IMR-90 (cell line): ENCODE data around the gene OPRM1. TPM values are rescaled to one million over a fixed set of nuclear protein-coding genes. Genes with fewer than 3 reads are reported as not detected.

Experiments
- ATAC-seq: fragments of 200-7000 bp; cut with Tn5 transposase; 2 replicates; pipeline ENCODE4 v1.9.1; 2020; ENCODE audit warnings: low read depth, mild to moderate bottlenecking, moderate library complexity
- BruUV-seq: library from RNA; stranded (reverse); fragments of 400-500 nt; replicated peaks from 2 replicates; lab custom pipeline; 2021; lab: Mats Ljungman, UMichigan
- CTCF ChIA-PET: fragments of 300-600 bp; formaldehyde crosslinking; extraction: SDS; loops from one replicate; lab custom pipeline; 2021; ENCODE audit warnings: antibody characterized with exemption; lab: Yijun Ruan, JAX
- POLR2A ChIA-PET: fragments of 300-600 bp; sonication (Branson Sonifier 250); formaldehyde crosslinking; loops from one replicate; lab custom pipeline; 2022; ENCODE audit warnings: antibody characterized with exemption; ENCODE audit not compliant: unreplicated experiment; lab: Charles Lee
- DNase-seq: peaks from one replicate; pipeline ENCODE4 v3.0.0; 2013
- H2AFZ ChIP-seq: replicated peaks from 2 replicates; pipeline ENCODE3; 2013; ENCODE audit warnings: low read length, mild to moderate bottlenecking; ENCODE audit not compliant: poor library complexity
- H2AK5ac ChIP-seq: 2 replicates; pipeline ENCODE4 v1.6.1; 2013; ENCODE audit warnings: low read depth, low read length, inconsistent platforms
- H2AK9ac ChIP-seq: replicated peaks from 2 replicates; pipeline ENCODE3; 2013; ENCODE audit warnings: mild to moderate bottlenecking, low read depth, low read length, moderate library complexity; ENCODE audit not compliant: poor library complexity
- H2BK120ac ChIP-seq: 2 replicates; pipeline ENCODE4 v1.6.1; 2013; ENCODE audit warnings: low read depth, low read length, inconsistent platforms
- H2BK15ac ChIP-seq: 3 replicates; pipeline ENCODE4 v1.6.1; 2013; ENCODE audit warnings: low read depth, low read length, inconsistent platforms
- H2BK20ac ChIP-seq: 2 replicates; pipeline ENCODE4 v1.6.1; 2013; ENCODE audit warnings: low read depth, mild to moderate bottlenecking, inconsistent platforms, low read length, moderate library complexity
- H2BK5ac ChIP-seq: 2 replicates; pipeline ENCODE4 v1.6.1; 2013; ENCODE audit warnings: mild to moderate bottlenecking, low read depth, low read length, inconsistent platforms; ENCODE audit not compliant: poor library complexity, severe bottlenecking
- H3K14ac ChIP-seq: replicated peaks from 2 replicates; pipeline ENCODE4 v1.6.1; 2013; ENCODE audit warnings: low read depth, low read length, inconsistent platforms
- H3K18ac ChIP-seq: 2 replicates; pipeline ENCODE4 v1.6.1; 2013; ENCODE audit warnings: low read depth, low read length, control low read depth
- H3K23ac ChIP-seq: 2 replicates; pipeline ENCODE4 v1.6.1; 2013; ENCODE audit warnings: low read depth, low read length, inconsistent platforms
- H3K27ac ChIP-seq: 2 replicates; pipeline ENCODE4 v1.5.1; 2013; ENCODE audit warnings: mild to moderate bottlenecking, control low read depth, low read length; ENCODE audit not compliant: insufficient read depth
- H3K27me3 ChIP-seq: 2 replicates; pipeline ENCODE4 v1.6.1; 2013; ENCODE audit warnings: low read length; ENCODE audit not compliant: control insufficient read depth, insufficient read depth
- H3K36me3 ChIP-seq: 2 replicates; pipeline ENCODE4 v1.6.1; 2013; ENCODE audit warnings: low read length, mixed read lengths; ENCODE audit not compliant: control insufficient read depth, insufficient read depth
- H3K4ac ChIP-seq: 2 replicates; pipeline ENCODE4 v1.6.1; 2013; ENCODE audit warnings: low read depth, low read length, inconsistent platforms
- H3K4me1 ChIP-seq: 2 replicates; pipeline ENCODE4 v1.6.1; 2013; ENCODE audit warnings: low read length, mixed read lengths; ENCODE audit not compliant: control insufficient read depth, insufficient read depth
- H3K4me2 ChIP-seq: 2 replicates; pipeline ENCODE4 v1.6.1; 2013; ENCODE audit warnings: low read depth, mild to moderate bottlenecking, control low read depth, low read length, moderate library complexity
- H3K4me3 ChIP-seq: 2 replicates; pipeline ENCODE4 v1.5.1; 2013; ENCODE audit warnings: low read depth, mild to moderate bottlenecking, control low read depth, low read length, moderate library complexity; ENCODE audit not compliant: insufficient read depth
- H3K56ac ChIP-seq: 2 replicates; pipeline ENCODE4 v1.6.1; 2013; ENCODE audit warnings: low read length, inconsistent platforms; ENCODE audit not compliant: insufficient read depth; ENCODE audit errors: extremely low read depth
- H3K79me1 ChIP-seq, 2 experiments: 2 replicates each; pipeline ENCODE4 v1.6.1; 2013; ENCODE audit warnings: low read length in 2 of 2, inconsistent platforms in 1 of 2, low read depth in 1 of 2
- H3K9ac ChIP-seq: 2 replicates; pipeline ENCODE4 v1.6.1; 2013; ENCODE audit warnings: low read depth, low read length, control low read depth
- H3K9me1 ChIP-seq: 2 replicates; pipeline ENCODE4 v1.6.1; 2013; ENCODE audit warnings: low read length, inconsistent platforms; ENCODE audit not compliant: insufficient read depth
- H3K9me3 ChIP-seq: 2 replicates; pipeline ENCODE4 v1.6.1; 2013; ENCODE audit warnings: low read length; ENCODE audit not compliant: control insufficient read depth, insufficient read depth
- H4K20me1 ChIP-seq: 2 replicates; pipeline ENCODE4 v1.6.1; 2013; ENCODE audit warnings: low read length, inconsistent platforms; ENCODE audit not compliant: insufficient read depth
- H4K5ac ChIP-seq: 2 replicates; pipeline ENCODE4 v1.6.1; 2013; ENCODE audit warnings: mild to moderate bottlenecking, low read depth, low read length, control low read depth
- H4K8ac ChIP-seq, 2 experiments: 2 replicates each; pipeline ENCODE4 v1.6.1; 2013; ENCODE audit warnings: low read depth in 2 of 2, low read length in 2 of 2, control low read depth in 1 of 2, inconsistent platforms in 1 of 2
- H4K91ac ChIP-seq: 2 replicates; pipeline ENCODE4 v1.6.1; 2013; ENCODE audit warnings: low read depth, low read length, inconsistent platforms; ENCODE audit not compliant: insufficient read depth
- CEBPB ChIP-seq: IDR thresholded peaks from 2 replicates; pipeline ENCODE4 v1.6.1; 2012; ENCODE audit warnings: low read depth, low read length, improper control_type of control experiment
- CHD1 ChIP-seq: IDR thresholded peaks from 2 replicates; pipeline ENCODE4 v1.6.1; 2012; ENCODE audit warnings: low read depth, low read length, improper control_type of control experiment
- CTCF ChIP-seq: conservative IDR thresholded peaks from 2 replicates; pipeline ENCODE4 v1.5.1; 2012; ENCODE audit warnings: mild to moderate bottlenecking, low read depth, low read length, improper control_type of control experiment
- FOS ChIP-seq: fragments of 150-350 bp; IDR thresholded peaks from 2 replicates; pipeline ENCODE4 v1.6.1; 2016; ENCODE audit warnings: low read depth, low read length
- MAZ ChIP-seq: IDR thresholded peaks from 2 replicates; pipeline ENCODE4 v1.6.1; 2012; ENCODE audit warnings: low read depth, mild to moderate bottlenecking, low read length, improper control_type of control experiment, moderate library complexity, borderline replicate concordance
- NFE2L2 ChIP-seq: fragments of 150-350 bp; IDR thresholded peaks from 2 replicates; pipeline ENCODE4 v1.6.1; 2016; ENCODE audit warnings: low read depth, mild to moderate bottlenecking, low read length
- RCOR1 ChIP-seq: IDR thresholded peaks from 2 replicates; pipeline ENCODE4 v1.6.1; 2012; ENCODE audit warnings: mild to moderate bottlenecking, low read length, improper control_type of control experiment; ENCODE audit not compliant: insufficient replicate concordance
- RFX5 ChIP-seq: IDR thresholded peaks from 2 replicates; pipeline ENCODE4 v1.8.0; 2012; ENCODE audit warnings: low read depth, mild to moderate bottlenecking, low read length, moderate library complexity
- SMC3 ChIP-seq: fragments of 150-350 bp; IDR thresholded peaks from 2 replicates; pipeline ENCODE4 v1.6.1; 2016; ENCODE audit warnings: low read depth, mild to moderate bottlenecking, antibody characterized with exemption, low read length, moderate library complexity
- WGBS, 2 experiments: methylation state at CpG; one replicate each; pipeline versions ENCODE4 v1.1.5 to v1.1.7; 2013; ENCODE audit warnings: missing lambda C conversion rate in 2 of 2; ENCODE audit not compliant: insufficient read length in 1 of 2; ENCODE audit errors: extremely low coverage in 2 of 2; 5-methylcytosine and 5-hydroxymethylcytosine counted together
- dilution Hi-C: fragments of 300-500 bp; cut with HindIII; formaldehyde crosslinking; loops from one replicate; pipeline ENCODE4 v1.14.3; 2018; ENCODE audit warnings: low sequenced_read_pairs; ENCODE audit not compliant: unreplicated experiment
- in situ Hi-C: fragments of 300-500 bp; cut with MboI; formaldehyde crosslinking; loops from 3 replicates; pipeline ENCODE4 v1.14.3; 2019; ENCODE audit warnings: low sequenced_read_pairs, inconsistent platforms, mixed read lengths
- intact Hi-C: fragments of 100-400 bp; cut with micrococcal nuclease; formaldehyde crosslinking; loops from 2 replicates; pipeline ENCODE4 v1.10.0; 2022
- polyA plus RNA-seq, 3 experiments: library from polyadenylated mRNA; depleted of rRNA; stranded (reverse); fragments of >200 nt; gene quantifications; 2 replicates each; pipeline ENCODE4 v1.2.3, GENCODE V29; 2012; ENCODE audit warnings: low replicate concordance in 1 of 3
- total RNA-seq: library from RNA; depleted of rRNA; stranded (reverse); fragments of >200 nt; gene quantifications from 2 replicates; pipeline ENCODE4 v1.2.3, GENCODE V29; 2012
- TF ChIP-seq, protein P1 (sequence below): fragments of 150-350 bp; IDR thresholded peaks from 2 replicates; pipeline ENCODE4 v1.6.1; 2016; ENCODE audit warnings: low read depth, mild to moderate bottlenecking, low read length, moderate library complexity, borderline replicate concordance

The OPRM1 gene
- total and polyA plus RNA-seq, 2 of the 4 experiments (the other 2 are of a cell fraction) = not detected

DNA sequence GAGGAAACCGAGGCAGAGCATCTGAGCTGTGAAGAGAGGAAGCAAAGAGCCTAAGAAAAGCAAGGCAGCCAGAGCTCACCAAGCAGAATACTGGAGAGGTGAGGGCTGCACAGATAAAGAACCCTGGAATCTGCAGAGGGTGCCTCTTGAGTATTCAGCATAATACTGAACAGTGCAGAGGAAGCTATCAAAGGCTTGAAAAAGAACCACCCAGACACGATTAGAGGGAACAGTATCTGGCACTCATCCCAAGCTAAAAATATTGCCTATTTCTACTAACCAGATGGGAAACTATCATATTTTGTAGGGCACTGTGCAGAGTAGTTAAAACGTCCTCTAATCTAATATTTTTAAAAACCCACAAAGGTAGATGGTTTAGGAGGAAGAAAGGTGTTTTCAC is 41.8 kb upstream of the OPRM1 start:
- Histone ChIP-seq H4K91ac (no peak overlapping the region), H3K4me2 (no peak overlapping the region), H3K9me1 (no peaks in the 10 kb centered on the region), H2BK20ac (no peak overlapping the region), H3K4me1 (no peaks in the 10 kb centered on the region), H2BK15ac (no peak overlapping the region), H3K79me1 (no peaks in the 10 kb centered on the region), H3K27me3 (no peaks in the 10 kb centered on the region), H2AK5ac (no peak overlapping the region), H3K4me3 (no peak overlapping the region), H2BK5ac (no peak overlapping the region), H3K23ac (no peak overlapping the region), H3K18ac (no peak overlapping the region), H2AK9ac (no peak overlapping the region), H2BK120ac (no peak overlapping the region), H4K8ac (no peak overlapping the region), H3K56ac (no peak overlapping the region), H4K20me1 (no peaks in the 10 kb centered on the region), H3K4ac (no peak overlapping the region), H3K27ac (no peak overlapping the region), H3K9me3 (peaks cover 15% of the 10 kb centered on the region), H3K14ac (no peak overlapping the region), H4K5ac (no peak overlapping the region), H3K9ac (no peak overlapping the region), H3K36me3 (no peaks in the 10 kb centered on the region), H2AFZ (no peak overlapping the region)
- intact Hi-C loops = no loop called here
- in situ Hi-C loops = no loop called here
- ChIA-PET POLR2A (no interaction called here), CTCF (no interaction called here)
- no peak for DNase-seq
- no peak for ATAC-seq
- TF ChIP-seq CHD1 = no peak
- TF ChIP-seq CEBPB = no peak
- TF ChIP-seq, protein P1, sequence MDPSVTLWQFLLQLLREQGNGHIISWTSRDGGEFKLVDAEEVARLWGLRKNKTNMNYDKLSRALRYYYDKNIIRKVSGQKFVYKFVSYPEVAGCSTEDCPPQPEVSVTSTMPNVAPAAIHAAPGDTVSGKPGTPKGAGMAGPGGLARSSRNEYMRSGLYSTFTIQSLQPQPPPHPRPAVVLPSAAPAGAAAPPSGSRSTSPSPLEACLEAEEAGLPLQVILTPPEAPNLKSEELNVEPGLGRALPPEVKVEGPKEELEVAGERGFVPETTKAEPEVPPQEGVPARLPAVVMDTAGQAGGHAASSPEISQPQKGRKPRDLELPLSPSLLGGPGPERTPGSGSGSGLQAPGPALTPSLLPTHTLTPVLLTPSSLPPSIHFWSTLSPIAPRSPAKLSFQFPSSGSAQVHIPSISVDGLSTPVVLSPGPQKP = no peak
- no peak for TF ChIP-seq RFX5
- no peak for TF ChIP-seq RCOR1
- TF ChIP-seq CTCF = no peak
- no peak for TF ChIP-seq MAZ
- TF ChIP-seq SMC3 = no peak
- no peak for TF ChIP-seq NFE2L2
- no peak for TF ChIP-seq FOS
- 0% methylated on average over 1 of the region's 3 CpGs; no CpG with 5 or more reads in 1 of the 2 experiments for WGBS, 2 experiments
- dilution Hi-C loops = no loop called here
- BruUV-seq = no TSS peak
